NCI-H2196 treated with DMSO at 0.1 percent for 48 hours (cell line): ENCODE data around the gene LRRC72.
"Not testable (repeated sequence)": the region's sequence is repeated elsewhere in the genome, so short reads cannot be mapped to it uniquely, and the experiment has no call there.

Experiments
- DNase-seq: peaks from one replicate; lab custom pipeline; 2025; ENCODE audit not compliant: unreplicated experiment; lab: John Stamatoyannopoulos, UW

The LRRC72 gene

GRCh38 chr7:16526742-16527540 is at the start of gene LRRC72:
LRRC72 (plus strand) TSS chr7:16526825; CDS start chr7:16526953, 128 bp downstream.
- no peak for DNase-seq

DNA sequence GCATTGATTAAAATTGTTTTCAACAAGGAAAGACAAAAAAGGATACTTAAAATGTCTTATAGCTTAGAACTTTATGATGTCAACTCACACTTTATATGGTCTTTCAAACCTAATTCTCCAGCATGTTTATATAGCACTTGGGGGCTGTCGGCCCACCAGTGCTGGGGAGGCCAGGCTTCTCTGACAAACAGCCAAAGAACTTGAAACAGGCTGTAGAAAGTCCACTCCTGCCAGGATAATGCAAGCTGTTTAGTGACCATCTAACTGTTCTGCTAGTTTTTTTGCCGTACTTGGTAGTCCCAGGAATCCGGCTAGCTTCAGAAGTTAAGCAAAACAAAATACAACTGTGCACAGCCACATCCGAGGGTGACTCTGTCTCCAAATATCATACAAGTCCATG is 47.5 kb upstream of the LRRC72 start:
- no peak for DNase-seq

DNA sequence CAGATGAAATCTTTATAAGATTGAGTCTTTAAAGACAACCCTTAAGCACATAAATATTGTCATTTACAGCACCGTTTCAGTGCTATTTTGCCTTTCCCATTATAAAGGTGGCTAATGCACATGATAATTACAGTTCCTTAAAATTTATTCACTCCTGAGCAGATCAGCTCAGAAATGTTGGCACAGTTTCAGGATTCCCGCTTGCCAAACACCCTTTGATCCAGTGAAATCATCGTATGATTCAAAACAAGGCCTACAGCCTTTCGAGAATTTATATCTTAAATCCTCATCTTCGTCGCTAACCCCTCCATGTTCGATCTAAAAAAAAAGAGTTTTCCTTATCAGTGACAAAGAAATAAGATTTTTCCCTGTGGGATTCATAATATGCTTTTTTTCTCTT is 47.0 kb upstream of the LRRC72 start:
- no peak for DNase-seq

GRCh38 chr7:16484453-16485158 is 42.0 kb upstream of the LRRC72 start:
- DNase-seq, result no peak

- DNase-seq, result no peak
Measured at GRCh38 chr7:16491148-16491547, 35.5 kb upstream of the LRRC72 start.

DNA sequence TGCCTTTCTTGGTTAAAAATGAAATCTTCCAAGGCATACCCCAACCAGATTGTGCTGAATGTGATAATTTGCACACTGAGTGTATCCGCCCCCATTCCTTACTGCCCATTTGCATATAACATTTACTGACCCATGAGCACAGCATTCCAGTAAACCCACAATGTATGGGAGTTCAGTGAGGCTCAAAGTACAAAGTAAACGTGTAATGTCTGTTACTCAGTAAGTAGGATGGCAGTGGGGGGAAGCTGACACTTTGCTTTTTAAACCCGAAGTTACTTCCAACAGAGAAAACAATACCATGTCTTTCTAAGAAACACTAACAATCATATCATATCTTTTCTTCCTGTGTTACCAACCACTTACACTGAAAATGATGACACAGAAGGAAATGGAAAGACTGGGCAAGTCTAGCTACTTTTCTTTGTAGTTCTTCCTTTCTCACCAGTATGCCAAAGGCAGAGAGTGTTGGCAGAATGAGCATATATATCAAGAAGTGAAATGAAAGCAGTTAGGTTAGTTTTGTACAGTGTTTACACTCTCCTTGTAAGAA is 34.0 kb upstream of the LRRC72 start:
- no peak for DNase-seq

DNA sequence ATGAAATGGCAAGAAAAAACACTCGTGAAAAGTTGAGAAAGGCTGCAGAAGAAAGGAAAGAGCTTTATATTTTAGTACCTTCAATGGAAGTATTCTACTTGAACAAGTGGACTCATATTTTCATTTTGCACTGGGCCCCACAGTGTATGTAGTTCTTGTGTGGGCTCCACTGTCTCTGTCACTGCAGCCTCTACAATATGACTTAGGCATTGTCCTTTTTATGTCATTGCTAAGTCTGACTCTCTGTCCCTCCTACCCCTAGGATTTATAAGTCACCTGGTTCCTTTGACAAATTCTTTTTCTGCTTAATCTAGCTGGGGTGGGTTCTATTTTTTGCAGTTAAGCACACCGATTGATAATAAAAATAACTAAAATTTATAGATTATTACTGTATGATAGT is 33.4 kb upstream of the LRRC72 start:
- DNase-seq, result no peak

- DNase-seq, result no peak
Measured at GRCh38 chr7:16494551-16494950, 32.1 kb upstream of the LRRC72 start.

DNA sequence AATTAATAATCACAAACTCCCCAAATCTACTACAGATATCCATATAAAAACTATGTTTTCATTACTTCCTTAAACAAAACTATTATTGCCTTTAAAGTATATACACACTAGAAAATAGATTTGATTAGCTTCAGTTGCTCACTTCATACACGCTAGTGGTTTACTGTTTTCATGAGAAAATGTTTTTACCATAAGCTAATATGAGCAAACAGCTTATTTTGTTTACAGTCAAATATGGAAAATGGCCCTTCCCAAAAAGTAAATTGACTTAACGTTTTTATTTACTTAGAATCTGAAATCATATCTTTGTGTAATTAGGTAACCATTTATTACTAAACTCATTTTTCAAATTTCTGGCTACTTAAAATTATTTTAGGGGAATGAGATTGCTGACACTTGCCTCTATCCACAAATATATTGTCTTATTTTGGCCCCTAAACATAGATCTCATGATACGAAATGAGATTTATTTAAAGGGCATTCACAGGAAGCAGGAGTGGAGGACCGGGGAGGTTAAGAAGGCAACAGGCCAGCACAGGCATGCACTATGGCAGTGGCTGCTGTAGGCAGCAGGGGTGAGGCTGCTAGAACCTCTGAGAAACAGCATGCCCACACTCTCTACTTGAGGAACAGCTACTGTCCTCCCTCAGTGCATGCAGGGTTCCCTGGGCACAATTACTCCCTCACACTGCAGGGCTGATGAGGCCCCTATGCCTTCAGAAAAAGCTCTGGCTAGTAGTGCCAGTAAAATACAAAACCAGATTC is 31.5 kb upstream of the LRRC72 start:
- DNase-seq, result no peak

DNA sequence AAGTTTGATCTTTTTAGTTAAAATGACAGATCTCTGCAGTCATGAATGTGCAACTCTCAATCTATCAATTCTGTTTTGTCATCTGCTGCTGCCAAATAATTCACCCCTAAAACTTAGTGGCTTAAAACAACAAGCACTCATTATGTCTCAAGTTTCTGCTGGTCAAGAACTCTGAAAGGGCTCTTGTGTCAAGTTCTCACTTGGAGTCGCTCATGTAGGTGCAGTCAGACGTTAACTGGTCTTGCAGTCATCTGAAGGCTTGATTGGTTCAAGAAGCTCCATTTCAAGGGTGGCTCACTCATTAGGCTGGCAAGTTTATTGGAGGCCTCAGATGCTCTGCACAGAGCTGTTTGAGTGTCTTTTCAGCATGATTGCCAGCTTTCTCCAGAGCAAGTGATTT is 28.5 kb upstream of the LRRC72 start:
- DNase-seq, result no peak

DNA sequence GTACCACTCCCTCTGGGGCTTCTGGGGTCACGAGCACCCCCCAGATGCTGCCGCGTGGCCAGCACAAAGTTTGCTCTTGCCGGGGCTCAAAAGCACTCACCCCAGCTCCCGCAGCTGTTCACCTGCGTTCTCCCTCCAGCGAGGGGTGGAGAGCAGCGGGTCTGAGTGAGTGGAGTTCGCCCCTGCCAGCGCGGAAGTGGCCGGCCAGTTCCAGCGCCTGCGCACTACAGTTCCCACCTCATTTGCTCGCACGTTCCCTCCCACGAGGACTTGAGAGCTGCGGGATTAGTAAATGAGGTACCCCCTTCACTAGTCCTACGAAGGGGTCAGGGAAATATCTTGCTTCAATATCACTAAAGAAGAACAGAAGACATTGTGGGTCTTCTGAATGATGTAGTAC is 24.3 kb upstream of the LRRC72 start:
- no peak for DNase-seq

- DNase-seq, result no peak
Measured at GRCh38 chr7:16504019-16504418, 22.6 kb upstream of the LRRC72 start.

DNA sequence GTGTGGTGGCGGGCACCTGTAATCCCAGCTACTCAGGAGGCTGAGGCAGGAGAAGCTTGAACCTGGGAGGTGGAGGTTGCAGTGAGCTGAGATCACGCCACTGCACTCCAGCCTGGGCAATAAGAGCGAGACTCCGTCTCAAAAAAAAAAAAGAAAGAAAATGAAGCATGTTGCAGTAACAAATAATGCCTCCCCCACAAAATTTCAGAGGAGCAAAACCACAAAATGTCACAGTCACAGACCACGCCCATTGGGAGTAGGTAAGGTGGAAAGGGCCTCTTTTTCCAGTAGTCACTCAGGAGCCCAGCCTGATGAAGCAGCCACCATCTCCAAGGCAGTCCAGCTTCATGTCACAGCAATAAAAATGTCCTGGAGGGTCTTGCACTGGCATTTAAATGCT is 20.2 kb upstream of the LRRC72 start:
- DNase-seq, result not testable (repeated sequence)

- no peak for DNase-seq
Measured at GRCh38 chr7:16509829-16510228, 16.8 kb upstream of the LRRC72 start.

DNA sequence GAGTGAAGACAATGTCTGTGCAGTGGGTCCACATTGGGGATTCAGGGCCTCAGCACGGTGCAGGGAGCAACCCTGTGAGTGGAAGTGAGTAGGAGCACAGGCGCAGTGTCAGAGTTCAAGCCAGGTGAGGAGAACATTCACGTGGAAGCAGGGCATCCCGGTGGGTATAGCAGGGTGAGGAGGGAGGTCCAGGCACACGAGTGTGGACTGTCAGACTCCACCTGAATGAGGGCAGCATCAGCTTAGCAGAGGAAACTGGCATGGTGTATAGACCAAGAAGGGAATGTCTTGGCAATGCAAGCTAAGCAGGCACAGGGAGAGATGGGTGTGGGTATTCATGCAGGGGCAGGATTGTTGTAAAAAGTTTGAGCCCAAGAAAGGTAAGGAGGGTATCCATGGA is 15.3 kb upstream of the LRRC72 start:
- DNase-seq, result no peak

GRCh38 chr7:16512097-16512496 is 14.5 kb upstream of the LRRC72 start:
- no peak for DNase-seq

GRCh38 chr7:16514271-16514670 is 12.4 kb upstream of the LRRC72 start:
- DNase-seq, result no peak

- DNase-seq, result no peak
Measured at GRCh38 chr7:16514729-16515128, 11.9 kb upstream of the LRRC72 start.

DNA sequence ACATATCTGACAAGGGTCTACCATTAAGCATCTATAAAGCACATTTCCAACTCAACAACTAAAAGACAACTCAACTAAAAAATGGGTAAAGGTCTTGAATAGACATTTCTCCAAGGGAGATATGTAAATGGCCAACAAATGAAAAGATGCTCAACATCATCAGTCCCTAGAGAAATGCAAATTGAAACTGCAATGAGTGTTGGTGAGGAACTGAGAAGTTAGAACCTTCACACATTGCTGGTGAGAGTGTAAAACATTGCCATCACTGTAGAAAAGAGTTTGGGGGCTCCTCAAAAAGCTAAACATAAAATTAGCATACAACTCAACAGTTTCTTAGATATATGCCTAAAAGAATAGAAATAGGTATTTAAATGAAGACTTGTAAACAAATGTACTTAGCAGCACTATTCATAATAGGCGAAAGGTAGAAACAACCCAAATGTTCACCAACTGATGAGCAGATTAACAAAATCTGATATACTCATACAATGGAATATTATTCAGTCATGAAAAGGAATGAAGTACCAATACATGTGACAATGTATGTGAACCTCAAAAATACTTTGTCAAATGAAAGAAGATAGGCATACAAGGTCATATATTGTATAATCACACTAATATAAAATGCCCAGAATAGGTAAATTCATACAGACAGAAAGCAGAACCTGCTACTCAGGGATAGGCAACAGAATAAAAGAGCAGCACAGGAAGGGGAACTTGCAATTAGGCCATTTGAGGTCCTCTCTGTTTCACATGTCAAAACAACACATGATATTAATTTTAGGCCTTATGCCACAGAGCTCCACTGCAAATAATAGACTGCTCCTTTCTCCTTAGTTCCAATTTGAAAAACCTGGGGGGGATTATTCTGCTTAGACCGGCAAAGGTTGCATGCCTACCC is 10.6 kb upstream of the LRRC72 start:
- no peak for DNase-seq

GRCh38 chr7:16519985-16520384 is 6.6 kb upstream of the LRRC72 start:
- not testable (repeated sequence) for DNase-seq
